ENCODE data around the gene CYB5A.

CYB5A gene

GRCh38 chr18:74241426-74241825 is 50.3 kb downstream of the CYB5A start (continued):
- TF ChIP-seq ZBTB49 (tag by site-specific recombination; IDR thresholded peaks at IDR 0.05; ENCODE audit: low read depth) (no peak), ZNF311 (tag by site-specific recombination; IDR thresholded peaks at IDR 0.05; ENCODE audit: borderline replicate concordance) (no peak), ZIC2 (tag by site-specific recombination; IDR thresholded peaks at IDR 0.05) (no peak), ZNF610 (tag by site-specific recombination; IDR thresholded peaks at IDR 0.05; ENCODE audit: borderline replicate concordance) (no peak), GLI2 (tag by site-specific recombination; IDR thresholded peaks at IDR 0.05; ENCODE audit: borderline replicate concordance, low read depth) (no peak), BCL6B (tag by site-specific recombination; IDR thresholded peaks at IDR 0.05) (no peak), ZNF558 (tag by site-specific recombination; IDR thresholded peaks at IDR 0.05) (no peak)

GRCh38 chr18:74239567-74239966 is 52.2 kb downstream of the CYB5A start:
- no peaks in the 10 kb centered on the region for H3K9me3 ChIP-seq (ENCODE audit: control insufficient read depth, insufficient read depth, low read depth, low read length)
- CTCF ChIA-PET, result interaction anchor here (2.1 kb wide), 1 partner anchor 102 kb away, joined by 8 read pairs; no protein-coding TSS in a partner anchor
- H3K36me3 ChIP-seq (ENCODE audit: control insufficient read depth in 2 of 2, insufficient read depth in 1 of 2, low read length in 2 of 2), result no peaks in the 10 kb centered on the region
- H3K4me3 ChIP-seq (ENCODE audit: low read depth, low read length), result no peak overlapping the region
- POLR2A ChIA-PET, result no interaction called here
- no peak overlapping the region for H3K27ac ChIP-seq (ENCODE audit: extremely low read depth, low read depth, low read length)
- H3K4me1 ChIP-seq (ENCODE audit: control insufficient read depth, insufficient read depth, low read length), result no peaks in the 10 kb centered on the region
- TF ChIP-seq PRDM10 (tag by site-specific recombination; IDR thresholded peaks at IDR 0.05), result no peak
- TF ChIP-seq ZNF585B (tag by site-specific recombination; IDR thresholded peaks at IDR 0.05), result no peak
- TF ChIP-seq SCRT1 (tag by site-specific recombination; IDR thresholded peaks at IDR 0.05; ENCODE audit: borderline replicate concordance), result no peak
- no peak for TF ChIP-seq ZBTB49 (tag by site-specific recombination; IDR thresholded peaks at IDR 0.05; ENCODE audit: low read depth)
- TF ChIP-seq ZNF302 (tag by site-specific recombination; IDR thresholded peaks at IDR 0.05; ENCODE audit: low read depth), result no peak

All from HEK293 (cell line).